HG03439 (cell line): ENCODE measurements around the gene KIF1A.

Experiments
- ATAC-seq: cut with Tn5 transposase; IDR thresholded peaks from one replicate; pipeline ENCODE4 v1.9.1; 2021; ENCODE audit warnings: mild to moderate bottlenecking, moderate library complexity; ENCODE audit not compliant: unreplicated experiment

The KIF1A gene

DNA sequence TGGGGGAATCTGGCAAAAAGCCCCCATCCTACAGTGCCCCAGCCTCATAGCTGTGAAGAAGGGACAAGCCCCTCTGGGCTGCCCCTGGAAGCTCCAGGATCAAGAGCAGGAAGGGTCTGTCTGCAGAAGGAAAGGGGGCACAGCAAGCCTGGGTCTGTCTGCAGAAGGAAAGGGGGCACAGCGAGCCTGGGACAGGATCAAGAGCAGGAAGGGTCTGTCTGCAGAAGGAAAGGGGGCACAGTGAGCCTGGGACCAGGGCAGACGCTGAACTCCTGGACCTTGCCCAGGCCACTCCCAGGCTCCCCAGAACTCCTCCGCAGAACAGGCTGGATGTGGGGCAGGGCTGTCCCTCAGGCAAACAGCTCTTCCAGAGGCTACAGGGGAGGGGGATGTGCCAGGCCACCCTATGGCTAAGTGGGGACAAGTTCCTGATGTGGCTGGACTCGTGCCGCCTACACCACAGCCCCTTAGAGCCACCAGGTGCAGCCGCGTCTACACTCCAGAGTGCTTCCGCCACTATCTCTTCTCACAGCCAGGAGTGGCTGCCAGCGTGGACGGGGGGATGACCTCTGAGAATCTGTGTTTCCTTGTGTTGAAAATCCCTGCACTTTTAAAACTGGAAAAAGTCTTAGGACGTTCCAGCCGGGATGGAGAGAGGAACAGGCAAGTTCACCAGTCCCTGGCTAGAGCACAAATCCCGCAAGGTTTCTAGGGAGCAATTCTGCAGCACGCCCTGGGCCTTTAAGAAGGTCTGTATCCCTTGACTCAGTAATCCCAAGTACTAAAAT lies 20.8 kb downstream of the KIF1A start:
- no peak for ATAC-seq

DNA sequence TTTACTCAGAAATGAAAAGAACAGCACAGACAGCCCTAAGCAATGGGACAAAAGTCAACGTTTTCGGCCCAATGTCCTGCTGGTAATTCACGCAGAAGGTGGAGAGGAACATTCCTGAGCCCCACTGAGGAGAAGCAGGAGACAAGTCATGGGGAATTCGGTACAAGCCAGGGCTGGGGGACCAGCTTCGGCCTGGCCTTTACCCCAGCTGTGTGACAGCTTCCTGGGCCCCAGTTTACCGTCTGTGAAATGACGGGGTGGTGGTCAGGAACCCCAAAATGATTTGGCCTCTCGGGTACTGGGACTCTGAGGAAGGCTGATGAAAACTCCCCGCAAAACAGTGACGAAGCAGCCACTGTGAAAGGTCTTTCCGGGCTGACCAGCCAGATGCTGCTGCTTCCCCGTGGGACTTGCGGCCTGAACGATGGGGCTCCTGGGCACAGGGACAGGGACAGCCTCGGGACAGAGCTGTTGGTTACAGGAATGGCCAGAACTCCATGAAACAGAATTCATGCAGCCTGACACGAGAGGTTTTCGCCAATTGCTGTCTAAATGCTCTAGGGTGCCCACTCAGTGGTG lies 21.6 kb downstream of the KIF1A start:
- ATAC-seq, result no peak

DNA sequence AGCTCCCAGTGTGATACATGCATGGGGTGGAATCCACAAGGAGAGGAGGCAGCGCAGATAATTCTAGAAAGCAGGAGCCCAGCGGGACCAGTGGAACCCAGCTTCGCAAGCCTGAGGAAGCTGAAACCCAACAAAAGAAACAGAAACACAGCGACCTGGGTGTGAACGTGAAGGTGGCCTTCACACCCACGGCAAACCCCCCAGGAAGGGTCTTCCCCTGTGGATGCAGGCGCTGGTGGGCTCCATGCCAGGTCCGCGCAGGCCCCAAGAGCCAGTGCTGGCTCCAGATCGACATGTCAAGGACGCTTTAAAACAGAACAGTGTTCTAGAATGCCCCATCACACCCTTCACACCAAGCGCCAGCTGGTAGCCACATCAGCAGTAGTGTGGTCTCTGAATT lies 22.1 kb downstream of the KIF1A start:
- ATAC-seq, result no peak

GRCh38 chr2:240797500-240797895 lies 22.5 kb downstream of the KIF1A start:
- no peak for ATAC-seq

GRCh38 chr2:240796543-240797499 lies 23.2 kb downstream of the KIF1A start:
- ATAC-seq, result no peak

GRCh38 chr2:240795916-240796510 lies 24.0 kb downstream of the KIF1A start:
- no peak for ATAC-seq

- no peak for ATAC-seq
Observed at GRCh38 chr2:240795454-240795853, 24.6 kb downstream of the KIF1A start.

- no peak for ATAC-seq
Observed at GRCh38 chr2:240794178-240794721, 25.8 kb downstream of the KIF1A start.

GRCh38 chr2:240793313-240794177 lies 26.5 kb downstream of the KIF1A start:
- no peak for ATAC-seq

DNA sequence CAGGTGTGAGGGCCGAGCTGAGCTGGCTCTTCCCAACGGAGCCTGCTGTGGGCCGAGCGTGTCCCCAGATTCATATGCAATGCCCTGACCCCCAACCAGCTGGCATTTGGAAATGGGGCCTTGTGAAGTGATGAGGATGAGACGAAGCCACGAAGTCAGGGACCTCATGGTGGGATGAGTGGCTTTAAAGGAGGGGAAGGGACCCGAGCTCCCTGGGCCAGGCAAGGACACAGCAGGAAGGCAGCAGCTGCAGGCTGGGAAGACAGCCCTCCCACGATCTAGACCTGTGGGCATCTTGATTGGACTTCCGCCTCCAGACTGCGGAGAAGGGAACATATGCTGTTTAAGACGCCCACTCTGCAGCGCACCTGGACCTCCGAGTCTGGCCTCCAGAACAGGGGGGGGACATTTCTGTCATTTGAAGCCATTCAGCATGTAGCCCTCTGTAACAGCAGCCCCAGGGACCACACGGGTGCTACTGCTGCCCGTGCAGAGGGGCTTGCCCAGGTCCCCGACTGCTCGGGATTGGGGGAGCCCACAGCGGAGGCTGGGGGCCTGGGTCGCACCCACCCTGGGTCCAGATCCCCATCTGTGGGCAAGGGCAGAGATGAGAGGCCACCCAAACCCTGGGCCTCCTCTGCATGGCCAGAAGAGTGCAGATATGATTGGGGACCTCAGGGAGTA lies 27.2 kb downstream of the KIF1A start:
- ATAC-seq, result no peak

GRCh38 chr2:240791821-240792628 lies 28.0 kb downstream of the KIF1A start:
- no peak for ATAC-seq

GRCh38 chr2:240791221-240791800 lies 28.7 kb downstream of the KIF1A start:
- no peak for ATAC-seq

- no peak for ATAC-seq
Observed at GRCh38 chr2:240790370-240791220, 29.4 kb downstream of the KIF1A start.

GRCh38 chr2:240789501-240790369 lies 30.3 kb downstream of the KIF1A start:
- no peak for ATAC-seq

GRCh38 chr2:240789051-240789453 lies 31.0 kb downstream of the KIF1A start:
- ATAC-seq, result no peak

- ATAC-seq, result no peak
Observed at GRCh38 chr2:240788482-240788881, 31.5 kb downstream of the KIF1A start.
